Bone marrow (tissue), 2 donors: ENCODE data around the gene KIF3B.
"Not testable (repeated sequence)": the region's sequence is repeated elsewhere in the genome, so short reads cannot be mapped to it uniquely, and the experiment has no call there.

Source experiments
- DNase-seq, 2 donors: peaks; one replicate each; lab custom pipeline; 2025; lab: John Stamatoyannopoulos, UW

The KIF3B gene

DNA sequence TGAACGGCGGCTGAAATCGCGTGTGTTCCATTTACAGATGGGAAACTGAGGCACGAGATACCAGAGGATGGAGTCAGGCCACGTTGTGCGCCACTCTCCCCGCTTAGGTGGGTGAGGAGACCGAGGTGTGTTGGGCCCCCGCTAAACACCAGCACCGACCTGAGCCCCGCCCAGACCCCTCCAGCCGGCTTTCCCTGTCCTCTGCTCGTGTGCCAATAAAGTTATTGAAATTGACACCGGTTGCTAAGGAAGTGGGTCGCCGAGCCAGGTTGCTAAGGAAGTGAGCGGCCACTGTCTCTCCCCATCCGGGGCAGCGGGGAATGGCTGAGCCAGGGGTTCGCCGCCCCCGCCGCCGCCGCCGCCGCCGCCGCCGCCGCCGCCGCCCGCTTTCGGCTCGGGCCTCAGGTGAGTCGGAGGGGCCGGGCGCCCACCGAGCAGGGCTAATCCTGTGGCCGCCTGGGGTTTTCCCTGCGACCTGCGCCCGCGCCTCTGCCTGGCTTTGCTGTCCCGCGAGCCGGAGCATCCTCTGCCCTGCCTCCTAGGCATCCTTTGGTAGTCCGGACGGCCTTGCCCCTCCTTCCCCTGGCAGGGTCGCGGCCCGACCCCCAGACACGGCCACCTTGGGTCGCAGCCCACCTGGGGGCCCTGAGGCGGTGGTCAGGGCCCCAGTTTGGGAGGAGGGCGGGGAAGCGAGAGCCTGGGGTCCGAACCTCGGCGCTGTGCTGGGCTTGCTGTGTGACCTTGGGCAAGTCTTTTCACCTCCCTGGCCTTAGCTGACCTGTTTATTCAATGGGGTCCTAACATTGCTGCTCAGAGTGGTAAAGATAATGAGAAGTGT lies at the start of gene KIF3B:
TSS of gene KIF3B (plus strand) at position 291 of the 838 bp plus-strand sequence. CDS start 32,127 bp downstream, outside the sequence.
- peak; percentile 62 to 69 for DNase-seq

DNA sequence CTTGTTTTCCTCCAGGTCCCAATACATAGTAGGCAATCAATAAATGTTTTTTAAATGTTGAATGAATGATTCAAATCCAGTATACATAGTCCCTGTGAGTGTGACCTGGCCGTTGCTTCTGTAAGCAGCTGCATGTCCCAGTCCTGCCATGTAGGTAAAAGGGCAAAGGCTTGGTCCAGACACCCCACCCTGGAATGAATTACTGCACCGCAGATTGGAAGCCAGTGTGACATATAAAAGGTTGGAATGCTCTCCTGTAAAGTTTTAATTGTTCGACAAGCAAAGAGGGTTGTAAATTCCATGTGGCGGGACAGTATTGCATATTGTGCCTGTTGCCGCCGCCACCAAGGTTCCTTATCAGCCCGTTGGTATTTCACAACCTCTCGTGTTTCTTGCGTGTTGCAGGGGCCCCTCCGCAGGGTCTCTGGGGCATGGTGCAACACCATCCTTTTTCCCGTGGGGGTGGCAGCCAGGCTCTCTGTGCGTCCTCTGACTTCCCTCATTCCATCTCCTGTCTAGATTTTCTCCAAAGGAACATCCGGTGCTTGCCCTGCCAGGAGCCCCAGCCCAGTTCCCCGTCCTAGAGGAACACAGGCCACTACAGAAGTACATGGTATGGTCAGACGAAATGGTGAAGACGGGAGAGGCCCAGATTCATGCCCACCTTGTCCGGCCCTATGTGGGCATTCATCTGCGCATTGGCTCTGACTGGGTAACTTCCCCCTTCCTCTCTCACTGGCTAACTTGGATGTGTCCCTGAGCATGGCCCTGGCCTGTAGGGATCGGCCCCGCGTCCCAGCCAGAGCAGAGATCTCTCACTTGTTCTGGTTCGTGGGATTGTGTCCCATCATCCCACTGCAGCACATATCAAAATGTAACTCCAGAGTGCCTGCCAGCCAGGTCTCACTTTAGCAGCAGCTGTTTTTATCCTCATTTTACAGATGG lies 49.4 kb upstream of the KIF3B start:
- peak in 1 of 2 donors; percentile 6 for DNase-seq

DNA sequence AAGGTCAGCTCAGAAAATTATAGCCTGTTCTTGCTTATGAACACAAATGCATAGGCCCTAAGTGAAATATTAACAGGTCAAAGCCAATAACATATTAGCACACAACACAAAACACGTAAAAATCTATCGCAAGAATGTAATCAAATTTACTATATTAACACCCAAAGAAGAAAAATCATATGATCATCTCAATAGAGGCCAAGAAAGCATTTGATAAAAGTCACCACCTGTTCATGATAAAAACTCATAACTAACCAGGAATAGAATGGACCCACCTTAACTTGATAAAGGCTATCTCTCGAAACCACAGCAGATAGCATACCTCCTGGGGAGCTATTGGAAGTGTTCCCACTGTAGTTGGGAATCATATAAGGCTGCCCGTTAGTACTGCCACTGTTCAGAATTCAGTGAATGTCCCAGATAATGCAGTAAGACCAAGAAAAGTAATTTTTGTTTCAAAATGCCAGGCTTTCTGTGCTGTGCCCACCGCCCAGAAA lies 48.2 kb upstream of the KIF3B start:
- no peak for DNase-seq

DNA sequence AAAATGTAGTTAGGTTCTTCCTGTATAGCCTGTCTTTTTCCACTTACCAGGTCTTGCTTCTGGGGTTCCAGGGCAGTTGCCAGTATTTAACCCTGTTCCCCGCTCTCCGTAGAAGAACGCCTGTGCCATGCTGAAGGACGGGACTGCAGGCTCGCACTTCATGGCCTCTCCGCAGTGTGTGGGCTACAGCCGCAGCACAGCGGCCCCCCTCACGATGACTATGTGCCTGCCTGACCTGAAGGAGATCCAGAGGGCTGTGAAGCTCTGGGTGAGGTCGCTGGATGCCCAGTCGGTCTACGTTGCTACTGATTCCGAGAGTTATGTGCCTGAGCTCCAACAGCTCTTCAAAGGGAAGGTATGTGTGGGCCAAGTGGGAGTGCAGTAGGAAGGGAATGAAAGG lies 46.7 kb upstream of the KIF3B start:
- no peak for DNase-seq

DNA sequence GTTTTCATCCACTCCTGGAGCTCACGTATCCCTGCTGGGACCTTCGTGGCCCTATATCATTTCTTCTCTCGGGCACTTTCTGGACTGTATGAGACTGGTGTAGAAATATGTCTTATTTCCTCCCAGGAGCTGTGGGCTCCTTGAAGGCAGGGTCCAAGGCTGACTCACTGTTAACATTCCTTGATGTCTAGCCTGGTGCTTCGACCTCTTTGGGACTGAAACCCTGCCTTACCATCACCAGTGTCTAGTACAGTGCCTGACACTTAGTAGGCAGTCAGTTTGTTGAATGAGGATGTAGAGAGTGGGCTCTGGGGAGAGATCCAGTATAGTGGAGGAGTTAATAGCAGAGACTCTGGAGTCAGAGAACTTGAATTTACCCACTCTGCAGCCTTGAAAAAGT lies 46.2 kb upstream of the KIF3B start:
- no peak for DNase-seq

DNA sequence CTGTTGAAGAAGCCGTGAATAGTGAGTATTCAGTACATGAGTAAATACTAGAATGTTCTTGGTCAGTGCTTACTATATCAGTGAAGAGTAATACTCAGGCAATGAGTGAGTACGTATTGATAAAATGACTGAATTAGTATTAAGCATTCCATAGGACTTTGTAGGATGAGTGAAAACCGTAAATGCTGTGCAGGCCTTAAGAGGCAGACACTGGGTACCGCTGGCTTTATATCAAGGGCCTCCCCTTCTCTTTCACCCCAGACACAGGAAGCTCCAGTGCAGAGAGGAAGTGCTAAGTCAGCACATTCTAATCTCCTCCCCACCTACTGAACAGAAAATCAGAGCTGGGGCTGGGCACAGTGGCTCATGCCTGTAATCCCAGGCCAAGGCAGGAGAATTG lies 45.6 kb upstream of the KIF3B start:
- DNase-seq, result peak in 1 of 2 donors; percentile 6

DNA sequence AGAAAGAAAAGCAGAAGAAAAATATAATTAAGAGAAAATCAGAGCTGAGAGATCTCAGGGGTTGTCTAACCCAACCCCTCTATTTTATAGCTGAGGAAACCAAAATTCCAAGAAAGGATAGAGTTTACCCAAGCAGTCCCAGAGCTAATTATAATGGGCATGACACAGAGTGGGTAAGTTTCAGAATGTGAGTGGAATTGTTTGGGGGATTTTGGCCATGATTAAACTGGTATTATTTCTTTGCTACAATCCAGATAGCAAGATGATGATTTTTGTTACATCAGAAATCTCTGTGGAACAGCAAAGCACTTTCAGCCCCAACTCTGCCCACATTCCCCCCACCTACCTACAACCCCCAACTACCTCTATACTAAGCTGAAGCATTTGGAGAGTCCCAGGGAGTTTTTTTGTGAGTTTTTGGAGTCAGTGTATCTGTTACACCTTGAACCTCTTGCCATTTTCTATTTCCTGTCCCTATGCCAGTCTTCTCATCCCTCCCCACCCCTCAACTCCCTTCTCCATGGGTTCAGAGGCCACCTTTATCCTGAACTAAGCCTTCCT lies 45.0 kb upstream of the KIF3B start:
- DNase-seq, result no peak

DNA sequence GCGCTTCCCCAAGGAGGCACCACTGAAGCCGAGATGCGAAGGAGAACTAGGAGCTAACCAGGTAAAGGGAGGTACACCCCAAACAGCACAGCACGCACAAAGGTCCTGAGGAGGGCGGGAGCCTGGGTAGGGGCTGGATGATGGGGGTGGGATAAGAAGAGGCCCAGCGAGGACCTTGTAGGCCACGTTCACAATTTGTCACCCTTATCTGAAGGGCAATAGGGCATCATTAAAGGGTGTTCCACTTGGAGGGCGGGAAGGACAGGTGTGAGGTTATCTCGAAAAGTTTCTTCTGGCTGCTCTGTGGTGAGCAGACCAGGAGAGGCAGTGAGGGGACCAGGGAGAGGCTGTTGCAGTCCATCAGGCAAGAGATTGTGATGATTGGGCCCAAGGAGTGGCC lies 44.2 kb upstream of the KIF3B start:
- DNase-seq, result no peak

DNA sequence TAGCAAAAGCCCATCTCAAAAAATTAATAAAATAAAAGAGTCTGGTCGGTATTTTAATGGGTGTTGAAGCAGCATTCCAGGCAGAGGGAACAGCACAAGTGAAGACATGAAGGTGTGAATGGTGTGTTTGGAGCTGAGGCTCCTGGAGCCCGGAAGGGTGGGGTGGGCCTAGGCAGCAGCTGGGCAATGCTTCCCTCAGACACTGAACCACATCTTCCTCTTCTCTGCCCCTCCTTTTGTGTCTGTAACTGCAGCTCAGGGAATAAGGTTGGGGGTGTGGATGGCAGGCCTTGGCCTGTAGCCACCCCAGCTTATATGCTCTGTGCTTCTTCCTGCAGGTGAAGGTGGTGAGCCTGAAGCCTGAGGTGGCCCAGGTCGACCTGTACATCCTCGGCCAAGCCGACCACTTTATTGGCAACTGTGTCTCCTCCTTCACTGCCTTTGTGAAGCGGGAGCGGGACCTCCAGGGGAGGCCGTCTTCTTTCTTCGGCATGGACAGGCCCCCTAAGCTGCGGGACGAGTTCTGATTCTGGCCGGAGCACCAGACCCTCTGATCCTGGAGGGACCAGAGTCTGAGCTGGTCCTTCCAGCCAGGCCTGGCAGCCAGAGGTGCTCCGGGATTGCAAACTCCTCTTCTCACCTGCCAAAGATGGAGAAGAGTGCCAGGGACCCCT lies 43.2 kb upstream of the KIF3B start:
- no peak for DNase-seq

DNA sequence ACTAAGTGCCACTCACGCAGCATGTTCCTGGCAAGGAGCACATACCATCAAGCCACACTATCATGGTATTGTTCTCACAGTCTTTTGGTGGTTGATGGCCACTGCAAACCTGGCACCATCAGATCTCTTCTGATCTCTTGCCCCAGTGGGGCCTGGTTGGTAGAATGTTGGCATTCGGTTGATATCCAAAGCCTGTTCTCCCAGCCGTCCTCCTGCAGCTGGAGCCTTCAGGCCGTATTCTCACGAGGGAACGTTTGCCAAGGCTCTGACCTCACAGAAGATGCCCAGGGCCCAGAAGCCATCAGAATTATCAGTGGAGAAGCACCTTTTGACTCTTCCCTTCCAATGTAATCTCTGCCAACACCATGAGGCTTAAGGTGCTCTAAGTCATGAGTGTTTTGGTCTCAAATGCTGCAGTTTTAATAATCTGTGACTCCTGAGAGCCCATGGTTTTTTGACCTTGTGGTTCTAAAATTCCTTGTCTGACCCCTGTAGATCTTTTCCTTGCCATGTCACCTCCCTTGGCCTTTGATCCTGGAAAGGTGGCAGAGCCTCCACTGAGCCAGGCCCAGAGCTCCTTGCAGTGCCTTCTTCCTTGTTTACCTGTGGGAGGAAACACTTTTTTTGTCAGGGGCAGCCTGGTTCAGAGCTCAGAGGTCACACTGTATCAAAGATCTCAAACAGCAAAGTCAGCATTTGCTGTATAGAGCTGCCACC lies 42.0 kb upstream of the KIF3B start:
- no peak for DNase-seq

DNA sequence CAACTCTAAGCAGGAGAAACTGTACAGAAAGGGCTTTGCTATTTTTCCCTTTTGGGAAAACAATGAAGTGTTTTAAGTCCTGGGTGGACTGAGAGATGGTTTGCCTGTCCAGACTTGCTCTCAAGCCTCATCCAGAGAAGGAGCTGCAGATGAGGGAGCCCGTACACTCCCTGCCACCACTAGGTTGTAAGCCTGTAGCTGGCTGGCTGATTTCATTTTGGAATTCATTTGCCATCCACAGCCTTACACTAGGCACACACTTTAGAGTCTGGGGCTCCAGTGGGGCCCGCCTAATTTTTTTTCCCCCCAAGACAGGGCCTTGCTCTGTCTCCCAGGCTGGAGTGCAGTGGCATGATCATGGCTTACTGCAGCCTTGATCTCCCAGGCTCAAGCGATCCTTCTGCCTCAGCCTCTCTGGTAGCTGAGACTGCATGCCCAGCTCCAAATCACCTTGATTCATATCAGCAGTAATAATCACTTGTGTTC lies 41.4 kb upstream of the KIF3B start:
- DNase-seq, result no peak

DNA sequence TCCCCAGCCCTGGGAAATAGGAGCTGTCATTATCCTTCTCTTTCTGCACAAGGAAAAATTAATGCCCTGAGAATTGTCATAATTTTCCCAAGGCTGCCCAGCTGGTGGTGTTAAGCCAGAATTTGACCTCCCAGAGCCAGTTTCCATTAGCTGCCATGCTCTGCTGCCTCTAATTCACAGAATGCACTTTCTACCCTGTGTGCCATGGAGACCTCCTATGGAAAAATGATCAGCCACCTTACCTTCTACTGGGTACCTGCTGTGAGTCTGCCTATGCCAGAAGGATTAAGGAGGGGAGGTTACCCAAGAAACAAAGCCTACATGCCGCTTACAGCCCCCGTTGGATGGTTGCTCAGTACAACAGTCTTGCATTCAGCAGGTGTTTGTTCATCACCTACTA lies 40.6 kb upstream of the KIF3B start:
- no peak for DNase-seq

DNA sequence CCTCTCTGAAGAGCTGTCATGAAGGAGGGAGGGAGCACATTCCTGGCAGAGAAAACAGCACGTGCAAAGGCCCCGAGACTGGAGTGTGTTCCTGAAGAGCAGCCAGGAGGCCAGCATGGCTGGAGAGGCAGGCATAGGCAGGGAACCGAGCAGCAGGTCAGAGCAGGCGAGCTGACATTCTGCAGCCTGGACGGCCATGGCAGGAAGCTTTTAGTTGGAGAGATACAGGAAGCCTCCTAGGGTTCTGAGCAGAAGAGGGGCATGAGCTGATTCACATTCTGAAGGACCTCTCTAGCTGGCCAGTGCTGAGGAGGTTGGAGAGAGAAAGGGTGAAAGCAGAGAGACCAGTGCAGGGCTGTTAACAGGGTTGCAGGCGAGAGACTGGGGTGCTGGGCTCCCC lies 40.0 kb upstream of the KIF3B start:
- DNase-seq, result no peak

DNA sequence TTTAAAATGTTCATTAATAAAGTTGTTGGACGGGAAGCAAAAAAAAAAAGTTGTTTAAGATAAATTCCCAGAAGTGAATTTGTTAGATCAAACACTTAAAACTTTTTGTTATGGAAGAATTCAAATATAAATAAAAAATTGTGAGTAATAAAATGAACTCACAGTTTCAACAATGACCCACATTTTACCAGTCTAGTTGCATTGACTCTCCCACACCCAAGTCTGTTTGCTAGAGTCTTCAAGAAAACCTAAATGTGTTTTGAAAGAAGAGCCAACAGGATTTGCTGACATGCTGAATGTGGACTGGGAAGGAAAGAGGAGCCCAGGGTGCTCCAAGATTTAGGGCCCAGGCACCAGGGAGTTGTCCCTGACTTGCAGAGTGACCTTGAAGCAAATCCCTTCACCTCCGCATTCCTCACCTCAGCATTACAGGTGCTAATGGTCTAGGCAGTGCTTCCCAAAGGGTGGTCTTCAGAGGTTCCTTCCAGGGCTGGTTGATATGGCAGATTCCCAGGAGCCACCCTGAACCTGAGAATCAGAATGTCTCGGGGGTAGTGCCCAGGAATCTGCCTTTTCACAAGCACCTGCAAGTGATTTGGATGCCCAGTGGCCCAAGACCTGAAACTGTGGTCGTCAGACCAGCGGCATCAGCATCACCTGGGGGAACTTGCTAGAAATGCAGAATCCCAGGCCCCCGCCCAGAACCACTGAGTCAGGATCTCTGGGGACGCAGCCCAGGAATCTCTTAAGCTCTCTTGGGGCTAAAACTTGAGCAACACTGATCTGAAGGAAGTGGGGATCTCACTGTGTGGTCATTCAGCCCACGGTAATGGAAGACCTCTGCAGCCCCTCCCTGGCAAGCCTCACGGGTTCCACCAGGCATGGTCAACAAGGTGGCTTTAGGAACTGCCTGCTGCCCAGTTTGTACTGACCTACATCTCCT lies 38.7 kb upstream of the KIF3B start:
- DNase-seq, result no peak

DNA sequence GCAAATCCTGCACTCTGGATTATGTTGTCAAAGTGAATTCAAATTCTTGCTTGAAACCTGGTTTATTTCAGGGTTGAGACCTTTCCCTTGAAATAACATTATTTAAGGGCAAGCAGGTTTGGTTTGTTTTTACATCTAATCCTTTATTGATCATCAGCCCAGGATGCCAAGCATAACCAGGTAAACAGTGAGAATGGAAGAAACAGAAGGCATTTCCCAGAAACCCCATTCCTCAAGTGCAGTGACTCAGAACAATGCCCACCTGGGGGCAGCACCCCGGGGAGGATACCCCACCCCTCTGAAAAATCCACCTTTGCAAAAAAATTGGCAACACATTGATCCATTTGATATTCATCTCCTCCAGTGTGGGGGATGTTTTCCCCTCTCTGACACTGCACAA lies 37.2 kb upstream of the KIF3B start:
- DNase-seq, result no peak

DNA sequence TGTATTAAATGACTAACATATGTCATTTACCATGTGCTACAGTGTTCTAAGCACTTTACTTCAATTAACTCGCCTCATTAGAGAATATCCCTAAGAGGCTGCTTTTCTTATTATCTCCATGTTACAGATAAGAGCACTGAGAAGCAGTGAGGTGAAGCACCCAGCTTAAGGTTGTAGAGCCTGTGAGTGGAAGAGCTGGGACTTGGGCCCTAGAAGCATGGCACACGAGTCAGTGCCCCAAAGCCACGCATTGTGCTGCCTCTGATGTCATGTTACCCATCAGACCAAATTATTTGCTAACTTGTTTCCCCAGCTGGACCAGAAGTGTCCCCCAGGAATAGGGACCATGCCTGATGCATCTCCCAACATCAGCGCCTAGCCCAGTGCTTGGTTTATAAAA lies 35.6 kb upstream of the KIF3B start:
- no peak for DNase-seq

DNA sequence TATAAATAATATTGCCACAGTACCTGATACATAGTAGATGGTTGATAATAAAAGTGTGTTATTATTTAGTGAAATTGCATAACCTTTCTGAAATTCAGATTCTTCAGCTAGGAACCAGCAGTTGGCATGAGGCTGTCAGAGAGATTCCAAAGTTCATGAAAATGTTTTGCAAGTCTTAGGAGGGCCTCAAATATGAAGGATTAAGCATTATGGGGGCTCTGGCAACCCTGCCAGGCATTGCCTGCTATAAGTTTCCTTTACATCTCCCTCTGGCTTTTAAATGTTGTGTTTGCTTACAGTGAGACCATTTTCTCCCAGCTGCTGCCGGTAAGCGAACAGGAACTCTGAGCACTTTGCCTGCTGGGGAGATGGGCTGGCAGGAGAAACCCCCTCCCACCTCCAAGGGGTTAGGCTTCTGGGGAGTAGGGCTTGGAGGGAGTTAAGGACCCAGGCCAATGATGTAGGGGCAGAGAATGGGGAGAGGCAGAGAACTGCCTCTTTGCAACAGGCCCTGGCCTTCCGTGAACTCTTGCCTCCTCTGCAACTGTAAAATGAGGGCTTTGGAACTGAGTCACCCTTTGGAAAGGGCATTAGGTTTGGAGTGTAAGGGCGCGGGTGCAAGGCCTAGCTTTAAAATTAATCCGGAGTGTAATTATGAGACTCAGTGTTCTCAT lies 33.2 kb upstream of the KIF3B start:
- DNase-seq, result no peak

DNA sequence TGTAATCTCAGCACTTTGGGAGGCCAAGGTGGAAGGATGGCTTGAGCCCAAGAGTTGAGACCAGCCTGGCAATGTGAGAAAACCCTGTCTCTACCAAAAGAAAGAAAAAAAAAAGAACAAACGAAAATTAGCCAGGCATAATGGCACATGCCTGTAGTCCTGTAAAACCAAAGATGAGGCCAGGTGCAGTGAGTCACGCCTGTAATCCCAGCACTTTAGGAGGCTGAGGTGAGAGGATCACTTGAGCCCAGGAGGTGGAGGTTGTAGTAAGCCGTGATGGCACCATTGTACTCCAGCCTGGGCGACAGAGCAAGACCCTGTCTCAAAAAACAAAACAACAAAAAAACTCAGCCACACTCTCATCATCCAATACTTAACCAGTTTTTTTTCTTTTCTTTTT lies 32.5 kb upstream of the KIF3B start:
- no peak for DNase-seq

DNA sequence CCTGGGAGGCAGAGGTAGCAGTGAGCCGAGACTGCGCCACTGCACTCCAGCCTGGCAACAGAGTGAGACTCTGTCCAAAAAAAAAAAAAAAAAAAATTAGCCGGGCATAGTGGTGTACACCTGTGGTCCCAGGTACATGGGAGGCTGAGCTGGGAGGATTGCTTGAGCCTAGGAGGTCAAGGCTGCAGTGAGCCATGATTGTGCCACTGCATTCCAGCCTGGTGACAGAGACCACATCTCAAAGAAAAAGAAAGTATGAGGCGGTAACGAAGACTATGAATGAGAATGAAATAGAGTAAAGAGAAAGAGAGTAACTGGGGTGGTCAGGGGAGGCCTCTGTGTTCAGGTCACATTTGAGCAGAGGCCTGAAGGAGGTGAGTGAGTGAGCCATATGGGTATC lies 31.2 kb upstream of the KIF3B start:
- not testable (repeated sequence) for DNase-seq
